ENCODE data around the gene MRO. TPM values are rescaled to one million over a fixed set of nuclear protein-coding genes. Genes with fewer than 3 reads are reported as not detected.

MRO gene
- total and polyA plus RNA-seq, 2 of the 8 experiments (the other 6 are each of a cell fraction or from before 2014, with no cell fraction given), result 0.65 to 1.0 TPM

DNA sequence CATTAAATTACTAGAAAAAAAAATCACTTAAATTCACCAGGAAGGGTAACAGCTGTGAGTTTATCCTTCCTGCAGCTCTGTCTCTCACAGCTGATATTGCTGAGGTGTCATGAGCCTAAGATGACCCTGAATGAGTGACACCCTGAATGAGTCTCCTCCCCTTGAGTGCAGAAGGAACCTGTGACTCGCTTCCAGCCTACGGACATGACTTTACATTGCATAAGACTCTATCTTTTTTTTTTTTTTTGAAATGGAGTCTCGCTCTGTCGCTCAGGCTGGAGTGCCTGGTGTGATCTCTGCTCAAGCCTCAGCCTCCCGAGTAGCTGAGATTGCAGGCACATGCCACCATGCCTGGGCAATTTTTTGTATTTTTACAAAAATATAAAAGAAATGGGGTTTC is 14.1 kb downstream of the MRO start:
- no peak overlapping the region for H3K4me3 ChIP-seq (ENCODE audit: extremely low read depth in 1 of 4, insufficient read depth in 2 of 4, low read depth in 3 of 4, low read length in 4 of 4)
- 88% methylated on average over 5 of the region's 5 CpGs; no CpG with 5 or more reads in 1 of the 2 experiments for WGBS, 2 experiments (ENCODE audit: extremely low coverage in 1 of 2, insufficient coverage in 1 of 2, insufficient read length in 1 of 2, insufficient replicate concordance in 2 of 2, low coverage in 1 of 2, low lambda C conversion rate in 2 of 2, missing lambda C conversion rate in 1 of 2)
- CTCF ChIA-PET (ENCODE audit: partially characterized antibody), result interaction anchor here (0.7 to 2.0 kb wide), 6 partner anchors 10 to 572 kb away, joined by 3 to 11 read pairs (median 3); no protein-coding TSS in a partner anchor

More for the DNA sequence above, 14.1 kb downstream of the MRO start:
- no peak overlapping the region for H2AK5ac ChIP-seq (ENCODE audit: low read depth, low read length)
- H2BK15ac ChIP-seq (ENCODE audit: low read length), result no peak overlapping the region
- no peaks in the 10 kb centered on the region for H4K20me1 ChIP-seq (replicated peaks in 1 of 2; ENCODE audit: control insufficient read depth in 1 of 2, insufficient read depth in 2 of 2, low read length in 2 of 2)
- H3K23ac ChIP-seq (ENCODE audit: insufficient read length), result no peak overlapping the region
- peaks cover 2 to 5% (median 3%) of the 10 kb centered on the region in 4 experiments; a peak in 5 of 7 replicates for H3K4me1 ChIP-seq (replicated peaks in 1 of 4; ENCODE audit: control insufficient read depth in 3 of 4, insufficient read depth in 4 of 4, low read length in 3 of 4)
- DNase-seq (ENCODE audit: low read depth in 1 of 2, low spot score in 2 of 2) (no peak), FAIRE-seq (no peak)
- H2BK12ac ChIP-seq (ENCODE audit: low read depth, low read length), result no peak overlapping the region
- H3K27me3 ChIP-seq (replicated peaks in 1 of 4; ENCODE audit: control insufficient read depth in 3 of 4, extremely low read depth in 1 of 4, insufficient read depth in 3 of 4, low read length in 3 of 4), result no peaks in the 10 kb centered on the region
- no peaks in the 10 kb centered on the region for H3K36me3 ChIP-seq (ENCODE audit: control insufficient read depth in 2 of 4, insufficient read depth in 4 of 4, low read length in 3 of 4)
- H3K79me1 ChIP-seq (ENCODE audit: low read depth, low read length), result no peaks in the 10 kb centered on the region
- POLR2A ChIA-PET (ENCODE audit: partially characterized antibody), result no interaction called here
- H2BK5ac ChIP-seq (ENCODE audit: low read depth, low read length), result no peak overlapping the region
- H3K4me2 ChIP-seq (ENCODE audit: insufficient read depth in 1 of 2, low read depth in 2 of 2, low read length in 2 of 2), result no peak overlapping the region
- H3K4ac ChIP-seq (replicated peaks; ENCODE audit: insufficient read length, low read depth, low read length), result no peak overlapping the region
- H3K56ac ChIP-seq (replicated peaks; ENCODE audit: insufficient read length, low read depth, low read length), result no peak overlapping the region
- no peak overlapping the region for H4K91ac ChIP-seq (replicated peaks; ENCODE audit: insufficient read length, low read length)
- no peak overlapping the region for H4K5ac ChIP-seq (ENCODE audit: insufficient read length, low read depth, low read length)
- H3K9me3 ChIP-seq (ENCODE audit: insufficient read depth in 2 of 2, low read depth in 1 of 2, low read length in 1 of 2), result no peaks in the 10 kb centered on the region
- H3K79me2 ChIP-seq (ENCODE audit: control insufficient read depth in 1 of 2, insufficient read depth in 2 of 2, low read length in 2 of 2), result no peaks in the 10 kb centered on the region
- H2BK20ac ChIP-seq (ENCODE audit: low read length), result no peak overlapping the region
- H2AFZ ChIP-seq (ENCODE audit: low read length), result no peak overlapping the region
- no peak overlapping the region for H2BK120ac ChIP-seq (replicated peaks; ENCODE audit: low read depth, low read length)
- H3K9ac ChIP-seq (replicated peaks in 1 of 4; ENCODE audit: extremely low read depth in 1 of 4, low read depth in 3 of 4, low read length in 3 of 4), result no peak overlapping the region
- no peak overlapping the region for H3K18ac ChIP-seq (ENCODE audit: extremely low read depth, low read length)
- H4K8ac ChIP-seq (ENCODE audit: extremely low read depth, insufficient read depth, low read length), result no peak overlapping the region
- H3K23me2 ChIP-seq (ENCODE audit: low read depth, low read length), result no peaks in the 10 kb centered on the region
- no peak overlapping the region for H3K14ac ChIP-seq (ENCODE audit: insufficient read length)
- no peak overlapping the region for H3K27ac ChIP-seq (ENCODE audit: low read depth, low read length)
- no peak for TF ChIP-seq RBBP5 (IDR thresholded peaks at IDR 0.05; ENCODE audit: borderline replicate concordance, low read depth, low read length)
- TF ChIP-seq TEAD4 (IDR thresholded peaks at IDR 0.05; ENCODE audit: low read depth, low read length), result no peak
- no peak for TF ChIP-seq TAF1 (IDR thresholded peaks at IDR 0.05; ENCODE audit: low read depth, low read length)
